B cell (primary cell): ENCODE results near the gene SLC22A13.

ENCODE experiments used
- EZH2 ChIP-seq: IDR thresholded peaks from 2 replicates; pipeline ENCODE4 v1.6.1; 2012; ENCODE audit warnings: borderline replicate concordance, low read depth, mild to moderate bottlenecking, moderate library complexity, low read length; ENCODE audit not compliant: insufficient read depth, poor library complexity, severe bottlenecking
- TF ChIP-seq, protein P1 (sequence below): fragments of 200-600 bp; IDR thresholded peaks from one replicate; pipeline ENCODE4 v1.8.0; 2022; ENCODE audit warnings: antibody characterized with exemption, mild to moderate bottlenecking

DNA sequence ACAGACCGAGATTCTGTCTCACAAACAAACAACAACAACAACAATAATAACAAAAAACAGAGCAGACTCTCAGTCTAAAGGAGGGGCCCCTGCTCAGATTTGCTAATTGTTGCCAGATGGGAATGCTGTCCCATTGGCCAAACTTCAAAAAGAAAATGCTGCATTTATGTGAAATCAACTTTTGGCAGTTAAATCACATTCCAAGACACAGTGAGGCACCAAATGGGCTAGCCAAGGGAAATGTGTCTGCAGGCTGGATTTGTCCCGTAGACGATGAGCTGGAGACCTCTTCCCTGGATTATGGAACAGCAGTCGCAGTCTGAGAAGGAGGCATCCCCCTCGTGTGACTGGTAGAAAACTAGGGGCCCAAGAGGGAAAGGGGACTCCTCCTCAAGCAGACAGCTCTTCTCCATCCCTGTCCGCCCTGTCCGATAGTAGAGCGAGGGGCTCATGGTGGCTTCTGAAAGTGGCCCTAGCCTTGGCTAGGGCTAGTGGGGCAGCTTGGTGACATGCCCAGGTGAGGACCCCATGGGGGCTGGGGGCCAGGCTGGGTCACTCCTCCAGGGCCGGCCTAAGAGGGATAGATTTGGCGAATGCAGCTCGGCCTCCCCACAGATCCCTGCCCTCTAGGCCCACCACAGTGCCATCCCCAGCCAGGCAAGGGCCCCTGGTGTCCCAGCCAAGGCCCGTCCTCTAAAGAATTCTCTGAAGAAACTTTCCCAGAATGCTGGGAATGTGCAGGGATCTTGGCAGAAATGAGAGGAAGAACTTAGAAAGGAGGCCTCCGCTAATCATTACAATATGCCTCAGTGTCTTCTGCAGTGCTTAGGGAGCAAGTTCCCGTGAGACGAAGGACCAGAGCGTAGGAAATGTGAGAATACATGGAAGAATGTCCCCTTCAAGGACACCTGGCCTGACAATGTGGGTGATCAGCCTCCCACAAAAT lies 18.5 kb downstream of the SLC22A13 start:
- TF ChIP-seq, protein P1, sequence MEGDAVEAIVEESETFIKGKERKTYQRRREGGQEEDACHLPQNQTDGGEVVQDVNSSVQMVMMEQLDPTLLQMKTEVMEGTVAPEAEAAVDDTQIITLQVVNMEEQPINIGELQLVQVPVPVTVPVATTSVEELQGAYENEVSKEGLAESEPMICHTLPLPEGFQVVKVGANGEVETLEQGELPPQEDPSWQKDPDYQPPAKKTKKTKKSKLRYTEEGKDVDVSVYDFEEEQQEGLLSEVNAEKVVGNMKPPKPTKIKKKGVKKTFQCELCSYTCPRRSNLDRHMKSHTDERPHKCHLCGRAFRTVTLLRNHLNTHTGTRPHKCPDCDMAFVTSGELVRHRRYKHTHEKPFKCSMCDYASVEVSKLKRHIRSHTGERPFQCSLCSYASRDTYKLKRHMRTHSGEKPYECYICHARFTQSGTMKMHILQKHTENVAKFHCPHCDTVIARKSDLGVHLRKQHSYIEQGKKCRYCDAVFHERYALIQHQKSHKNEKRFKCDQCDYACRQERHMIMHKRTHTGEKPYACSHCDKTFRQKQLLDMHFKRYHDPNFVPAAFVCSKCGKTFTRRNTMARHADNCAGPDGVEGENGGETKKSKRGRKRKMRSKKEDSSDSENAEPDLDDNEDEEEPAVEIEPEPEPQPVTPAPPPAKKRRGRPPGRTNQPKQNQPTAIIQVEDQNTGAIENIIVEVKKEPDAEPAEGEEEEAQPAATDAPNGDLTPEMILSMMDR = no peak
- TF ChIP-seq EZH2 = no peak
